Tibial nerve (tissue), 4 donors: ENCODE results near the gene SLC39A9.

Source experiments
- EP300 ChIP-seq, 2 donors: sonication (generic); formaldehyde crosslinking; IDR thresholded peaks; one replicate each; pipeline ENCODE4 v1.6.1; 2017; ENCODE audit warnings: antibody characterized with exemption in 2 of 2, mild to moderate bottlenecking in 1 of 2
- TF ChIP-seq, protein P1 (sequence below), 5 experiments: fragments of 200-600 bp in 3 of 5; fragments of 450-650 bp in 2 of 5; sonication (generic) in 3 of 5; IDR thresholded peaks; one replicate each; pipeline ENCODE4 v1.5.1; 2016 to 2019; ENCODE audit warnings: antibody characterized with exemption in 5 of 5, mild to moderate bottlenecking in 3 of 5, moderate library complexity in 2 of 5

DNA sequence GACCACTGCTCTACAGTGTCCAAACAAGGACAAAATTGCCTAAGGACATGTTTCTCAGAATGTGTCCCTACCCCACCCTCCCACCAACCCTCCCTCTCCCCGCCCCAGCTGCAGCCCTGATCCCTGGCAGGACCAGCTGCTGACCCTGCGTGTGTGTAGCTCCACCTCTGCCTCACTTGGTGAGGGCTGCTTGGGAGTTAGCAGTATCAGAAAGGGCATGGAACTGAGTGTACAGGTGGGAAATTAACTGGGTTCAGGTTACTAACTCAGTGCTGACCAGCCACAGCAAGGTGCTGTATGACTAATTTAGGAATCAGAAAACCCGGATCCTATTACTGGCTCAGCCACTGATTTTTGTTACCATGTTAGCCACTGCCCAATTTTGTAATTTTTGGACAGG lies 74.8 kb downstream of the SLC39A9 start:
- TF ChIP-seq EP300 (IDR thresholded peaks at IDR 0.05): no peak
- TF ChIP-seq, protein P1, sequence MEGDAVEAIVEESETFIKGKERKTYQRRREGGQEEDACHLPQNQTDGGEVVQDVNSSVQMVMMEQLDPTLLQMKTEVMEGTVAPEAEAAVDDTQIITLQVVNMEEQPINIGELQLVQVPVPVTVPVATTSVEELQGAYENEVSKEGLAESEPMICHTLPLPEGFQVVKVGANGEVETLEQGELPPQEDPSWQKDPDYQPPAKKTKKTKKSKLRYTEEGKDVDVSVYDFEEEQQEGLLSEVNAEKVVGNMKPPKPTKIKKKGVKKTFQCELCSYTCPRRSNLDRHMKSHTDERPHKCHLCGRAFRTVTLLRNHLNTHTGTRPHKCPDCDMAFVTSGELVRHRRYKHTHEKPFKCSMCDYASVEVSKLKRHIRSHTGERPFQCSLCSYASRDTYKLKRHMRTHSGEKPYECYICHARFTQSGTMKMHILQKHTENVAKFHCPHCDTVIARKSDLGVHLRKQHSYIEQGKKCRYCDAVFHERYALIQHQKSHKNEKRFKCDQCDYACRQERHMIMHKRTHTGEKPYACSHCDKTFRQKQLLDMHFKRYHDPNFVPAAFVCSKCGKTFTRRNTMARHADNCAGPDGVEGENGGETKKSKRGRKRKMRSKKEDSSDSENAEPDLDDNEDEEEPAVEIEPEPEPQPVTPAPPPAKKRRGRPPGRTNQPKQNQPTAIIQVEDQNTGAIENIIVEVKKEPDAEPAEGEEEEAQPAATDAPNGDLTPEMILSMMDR (IDR thresholded peaks at IDR 0.05): no peak
